Activated CD4-positive, alpha-beta memory T cell treated with anti-CD3 and anti-CD28 coated beads for 36 hours (primary cell): ENCODE results near the gene INPP5B. TPM values are rescaled to one million over a fixed set of nuclear protein-coding genes. Genes with fewer than 3 reads are reported as not detected.
"Not testable (repeated sequence)": the region's sequence is repeated elsewhere in the genome, so short reads cannot be mapped to it uniquely, and the experiment has no call there.

Experiments
- CTCF ChIA-PET: fragments of 350-600 bp; sonication (Branson Sonifier 250); formaldehyde crosslinking; loops from one replicate; lab custom pipeline; 2021; ENCODE audit warnings: antibody characterized with exemption, inconsistent platforms; lab: Charles Lee
- POLR2A ChIA-PET: fragments of 350-600 bp; sonication (Branson Sonifier 250); formaldehyde crosslinking; loops from one replicate; lab custom pipeline; 2021; ENCODE audit warnings: antibody characterized with exemption; lab: Charles Lee
- DNase-seq: peaks from one replicate; pipeline ENCODE4 v3.0.0-alpha.2; 2020
- H3K27ac Mint-ChIP-seq: one replicate; pipeline ENCODE4 v1.8.0; 2021; ENCODE audit warnings: mixed read lengths
- H3K27me3 Mint-ChIP-seq: one replicate; pipeline ENCODE4 v1.8.0; 2021; ENCODE audit warnings: mixed read lengths
- H3K36me3 Mint-ChIP-seq: one replicate; pipeline ENCODE4 v1.8.0; 2021; ENCODE audit warnings: mixed read lengths
- H3K4me1 Mint-ChIP-seq: one replicate; pipeline ENCODE4 v1.8.0; 2021; ENCODE audit warnings: low read depth, mixed read lengths
- H3K4me3 Mint-ChIP-seq: one replicate; pipeline ENCODE4 v1.8.0; 2021; ENCODE audit warnings: mild to moderate bottlenecking, mixed read lengths
- H3K9me3 Mint-ChIP-seq: one replicate; pipeline ENCODE4 v1.8.0; 2021; ENCODE audit warnings: mixed read lengths
- intact Hi-C: fragments of 100-400 bp; cut with micrococcal nuclease; formaldehyde crosslinking; loops from one replicate; pipeline ENCODE4 v1.15.1; 2023
- total RNA-seq, 2 experiments: library from RNA; stranded (reverse); gene quantifications; one replicate each; pipeline ENCODE4 v1.2.3, GENCODE V29; 2021

Gene INPP5B
- total RNA-seq, 2 experiments from 2014 or later: 24.3 to 24.4 TPM

- H3K27ac Mint-ChIP-seq, H3K4me1 Mint-ChIP-seq, H3K27me3 Mint-ChIP-seq, H3K9me3 Mint-ChIP-seq, intact Hi-C loops, DNase-seq, H3K4me3 Mint-ChIP-seq: not testable (repeated sequence)
- H3K36me3 Mint-ChIP-seq: peaks cover 43% of the 10 kb centered on the region
- CTCF ChIA-PET: interaction anchor here (0.7 kb wide), 1 partner anchor 160 kb away, joined by 3 read pairs; no protein-coding TSS in a partner anchor
- POLR2A ChIA-PET: interaction anchor here (0.6 kb wide), 1 partner anchor 37 kb away, joined by 3 read pairs; no protein-coding TSS in a partner anchor
These were observed 17.3 kb upstream of the INPP5B start for GRCh38 chr1:37964106-37964505.

- Mint-ChIP-seq H3K36me3 (peaks cover 31% of the 10 kb centered on the region), H3K4me1 (no peaks in the 10 kb centered on the region), H3K4me3 (no peak overlapping the region), H3K9me3 (no peaks in the 10 kb centered on the region), H3K27me3 (no peaks in the 10 kb centered on the region), H3K27ac (no peak overlapping the region)
- ChIA-PET POLR2A (no interaction called here), CTCF (no interaction called here)
- intact Hi-C loops: no loop called here
- DNase-seq: no peak
These were observed 11.8 kb upstream of the INPP5B start for GRCh38 chr1:37958690-37959089.

- ChIA-PET CTCF (no interaction called here), POLR2A (no interaction called here)
- no peaks in the 10 kb centered on the region for H3K9me3 Mint-ChIP-seq
- H3K27me3 Mint-ChIP-seq: no peaks in the 10 kb centered on the region
- H3K27ac Mint-ChIP-seq: no peak overlapping the region
- no peak overlapping the region for H3K4me3 Mint-ChIP-seq
- peaks cover 21% of the 10 kb centered on the region for H3K36me3 Mint-ChIP-seq
- DNase-seq: no peak
- intact Hi-C loops: no loop called here
- no peaks in the 10 kb centered on the region for H3K4me1 Mint-ChIP-seq
These were observed 8.8 kb upstream of the INPP5B start for GRCh38 chr1:37955685-37956084.

- H3K4me3 Mint-ChIP-seq: no peak overlapping the region
- H3K4me1 Mint-ChIP-seq: no peaks in the 10 kb centered on the region
- POLR2A ChIA-PET: no interaction called here
- no peaks in the 10 kb centered on the region for H3K9me3 Mint-ChIP-seq
- no peaks in the 10 kb centered on the region for H3K27me3 Mint-ChIP-seq
- peaks cover 15% of the 10 kb centered on the region for H3K36me3 Mint-ChIP-seq
- DNase-seq: no peak
- CTCF ChIA-PET: no interaction called here
- H3K27ac Mint-ChIP-seq: no peak overlapping the region
- intact Hi-C loops: no loop called here
These were observed 7.6 kb upstream of the INPP5B start for GRCh38 chr1:37954316-37954971.

GRCh38 chr1:37952738-37953137 lies 5.9 kb upstream of the INPP5B start:
- intact Hi-C loops: no loop called here
- ChIA-PET POLR2A (interaction anchor here (1.1 kb wide), 1 partner anchor 21 kb away, joined by 4 read pairs; no protein-coding TSS in a partner anchor), CTCF (no interaction called here)
- Mint-ChIP-seq H3K4me1 (no peaks in the 10 kb centered on the region), H3K27ac (no peak overlapping the region), H3K9me3 (no peaks in the 10 kb centered on the region), H3K4me3 (no peak overlapping the region), H3K27me3 (no peaks in the 10 kb centered on the region), H3K36me3 (peaks cover 6% of the 10 kb centered on the region)
- no peak for DNase-seq

GRCh38 chr1:37951783-37952624 lies 5.2 kb upstream of the INPP5B start:
- peaks cover 3% of the 10 kb centered on the region for H3K36me3 Mint-ChIP-seq
- no peak for DNase-seq
- CTCF ChIA-PET: no interaction called here
- H3K27ac Mint-ChIP-seq: no peak overlapping the region
- H3K4me3 Mint-ChIP-seq: no peak overlapping the region
- H3K27me3 Mint-ChIP-seq: no peaks in the 10 kb centered on the region
- peaks cover 6% of the 10 kb centered on the region for H3K4me1 Mint-ChIP-seq
- intact Hi-C loops: no loop called here
- no peaks in the 10 kb centered on the region for H3K9me3 Mint-ChIP-seq
- POLR2A ChIA-PET: interaction anchor here (1.1 kb wide), 1 partner anchor 20 kb away, joined by 4 read pairs; no protein-coding TSS in a partner anchor

GRCh38 chr1:37951041-37951782 lies 4.4 kb upstream of the INPP5B start:
- no peaks in the 10 kb centered on the region for H3K27me3 Mint-ChIP-seq
- intact Hi-C loops: no loop called here
- POLR2A ChIA-PET: interaction anchor here (1.1 kb wide), 1 partner anchor 20 kb away, joined by 4 read pairs; no protein-coding TSS in a partner anchor
- H3K4me3 Mint-ChIP-seq: no peak overlapping the region
- CTCF ChIA-PET: interaction anchor here (1.5 kb wide), 1 partner anchor 92 kb away, joined by 3 read pairs; the partner anchor contains the start of gene MTF1
- peaks cover 9% of the 10 kb centered on the region for H3K4me1 Mint-ChIP-seq
- H3K36me3 Mint-ChIP-seq: peaks cover 2% of the 10 kb centered on the region
- H3K27ac Mint-ChIP-seq: no peak overlapping the region
- no peak for DNase-seq
- no peaks in the 10 kb centered on the region for H3K9me3 Mint-ChIP-seq

GRCh38 chr1:37949524-37950152 lies 2.8 kb upstream of the INPP5B start:
- H3K4me3 Mint-ChIP-seq: no peak overlapping the region

GRCh38 chr1:37948841-37949240 lies 2.0 kb upstream of the INPP5B start:
- POLR2A ChIA-PET: no interaction called here
- Mint-ChIP-seq H3K36me3 (no peaks in the 10 kb centered on the region), H3K9me3 (no peaks in the 10 kb centered on the region), H3K27me3 (no peaks in the 10 kb centered on the region), H3K27ac (no peak overlapping the region), H3K4me3 (no peak overlapping the region), H3K4me1 (peaks cover 9% of the 10 kb centered on the region)
- no peak for DNase-seq
- CTCF ChIA-PET: interaction anchor here (0.8 to 1.4 kb wide), 2 partner anchors 9 to 13 kb away, joined by 3 to 5 read pairs; no protein-coding TSS in a partner anchor
- intact Hi-C loops: no loop called here

More at GRCh38 chr1:37949524-37950152, 2.8 kb upstream of the INPP5B start:
- DNase-seq: no peak
- POLR2A ChIA-PET: interaction anchor here (0.6 kb wide), 1 partner anchor 18 kb away, joined by 3 read pairs; no protein-coding TSS in a partner anchor
- Mint-ChIP-seq H3K9me3 (no peaks in the 10 kb centered on the region), H3K4me1 (peaks cover 9% of the 10 kb centered on the region), H3K36me3 (no peaks in the 10 kb centered on the region), H3K27me3 (no peaks in the 10 kb centered on the region), H3K27ac (no peak overlapping the region)
- CTCF ChIA-PET: interaction anchor here (1.4 to 1.5 kb wide), 2 partner anchors 14 to 90 kb away, joined by 3 to 5 read pairs; partner anchors contain the start of gene MTF1
- intact Hi-C loops: no loop called here

- CTCF ChIA-PET: no interaction called here
- intact Hi-C loops: no loop called here
- no peaks in the 10 kb centered on the region for H3K9me3 Mint-ChIP-seq
- H3K27me3 Mint-ChIP-seq: no peaks in the 10 kb centered on the region
- H3K36me3 Mint-ChIP-seq: no peaks in the 10 kb centered on the region
- H3K4me1 Mint-ChIP-seq: peaks cover 9% of the 10 kb centered on the region
- POLR2A ChIA-PET: no interaction called here
- H3K4me3 Mint-ChIP-seq: no peak overlapping the region
- H3K27ac Mint-ChIP-seq: no peak overlapping the region
- DNase-seq: no peak
These were observed 1.3 kb upstream of the INPP5B start for GRCh38 chr1:37948166-37948565.

- DNase-seq: no peak
- H3K27me3 Mint-ChIP-seq: no peaks in the 10 kb centered on the region
- intact Hi-C loops: no loop called here
- H3K4me1 Mint-ChIP-seq: peaks cover 9% of the 10 kb centered on the region
- no peaks in the 10 kb centered on the region for H3K36me3 Mint-ChIP-seq
- CTCF ChIA-PET: no interaction called here
- POLR2A ChIA-PET: no interaction called here
- H3K27ac Mint-ChIP-seq: peak overlapping the region; percentile 92
- no peaks in the 10 kb centered on the region for H3K9me3 Mint-ChIP-seq
- H3K4me3 Mint-ChIP-seq: peak overlapping the region; percentile 91
These were observed 511 bp upstream of the INPP5B start for GRCh38 chr1:37947364-37947763.
